Muscle of leg (tissue), 11 donors: ENCODE results near the gene IGF2BP2. TPM values are rescaled to one million over a fixed set of nuclear protein-coding genes. Genes with fewer than 3 reads are reported as not detected.

Experiments
- DNase-seq: peaks from one replicate; pipeline ENCODE4 v3.0.0; 2013
- H3K27ac ChIP-seq: one replicate; pipeline ENCODE4 v1.5.1; 2013; ENCODE audit warnings: mild to moderate bottlenecking, low read length, control low read depth
- H3K27me3 ChIP-seq: one replicate; pipeline ENCODE4 v1.6.1; 2013; ENCODE audit warnings: low read length; ENCODE audit not compliant: control insufficient read depth, insufficient read depth
- H3K36me3 ChIP-seq: one replicate; pipeline ENCODE4 v1.6.1; 2013; ENCODE audit warnings: low read length; ENCODE audit not compliant: control insufficient read depth, insufficient read depth
- H3K4me1 ChIP-seq: one replicate; pipeline ENCODE4 v1.6.1; 2013; ENCODE audit warnings: low read length; ENCODE audit not compliant: control insufficient read depth, insufficient read depth
- H3K4me3 ChIP-seq: one replicate; pipeline ENCODE4 v1.5.1; 2013; ENCODE audit warnings: low read length, control low read depth
- H3K9me3 ChIP-seq: replicated peaks from 2 replicates; pipeline ENCODE4 v1.6.1; 2013; ENCODE audit warnings: low read depth, low read length; ENCODE audit not compliant: control insufficient read depth
- WGBS: methylation state at CpG from one replicate; pipeline ENCODE4 v1.1.5; 2013; ENCODE audit warnings: missing lambda C conversion rate; ENCODE audit not compliant: insufficient coverage; 5-methylcytosine and 5-hydroxymethylcytosine counted together
- polyA plus RNA-seq, 8 donors: library from polyadenylated mRNA; unstranded; fragments of 120-200 nt; gene quantifications; one replicate each; pipeline versions ENCODE4 v1.2.1 to v1.2.3, GENCODE V29; 2013; ENCODE audit warnings: inconsistent platforms in 1 of 8, low replicate concordance in 1 of 8; ENCODE audit not compliant: insufficient read length in 8 of 8, insufficient read depth in 1 of 8
- total RNA-seq: library from RNA; stranded (reverse); fragments of 120-200 nt; gene quantifications from one replicate; pipeline ENCODE4 v1.2.4, GENCODE V29; 2013

IGF2BP2 gene
- total and polyA plus RNA-seq, 9 donors: 32.6 to 59.5 (median 46.1) TPM

- peaks cover 6% of the 10 kb centered on the region for H3K9me3 ChIP-seq
- no CpG with 5 or more reads among the region's 2 CpGs for WGBS
- H3K36me3 ChIP-seq: peaks cover 10% of the 10 kb centered on the region
- no peak for DNase-seq
- H3K4me3 ChIP-seq: no peak overlapping the region
- no peak overlapping the region for H3K27ac ChIP-seq
- peaks cover 21% of the 10 kb centered on the region for H3K4me1 ChIP-seq
- no peaks in the 10 kb centered on the region for H3K27me3 ChIP-seq
These were observed 67.7 kb downstream of the IGF2BP2 start for GRCh38 chr3:185757176-185757575.

GRCh38 chr3:185756477-185756876 lies 68.4 kb downstream of the IGF2BP2 start:
- Histone ChIP-seq H3K36me3 (peaks cover 10% of the 10 kb centered on the region), H3K27ac (no peak overlapping the region), H3K27me3 (no peaks in the 10 kb centered on the region), H3K4me3 (no peak overlapping the region), H3K4me1 (peaks cover 17% of the 10 kb centered on the region), H3K9me3 (peaks cover 6% of the 10 kb centered on the region)
- no CpG with 5 or more reads among the region's 4 CpGs for WGBS
- no peak for DNase-seq

DNA sequence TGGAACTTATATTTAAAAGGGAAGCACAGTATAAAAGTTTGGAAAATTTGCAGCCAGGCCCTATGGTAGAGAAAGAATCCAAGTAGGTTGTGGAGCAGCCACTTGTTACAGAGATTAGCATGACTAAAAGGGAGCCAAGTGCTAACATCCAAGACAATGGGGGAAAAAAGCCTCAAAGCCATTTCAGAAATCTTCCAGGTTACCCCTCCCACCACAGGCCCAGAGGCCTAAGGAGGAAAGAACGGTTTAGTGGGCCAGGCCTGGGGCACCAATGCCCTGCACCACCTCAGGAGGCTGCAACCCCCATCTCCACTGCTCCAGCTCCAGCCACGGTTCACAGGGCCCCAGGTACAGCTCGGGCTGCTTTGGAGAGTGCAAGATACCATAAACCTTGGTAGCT lies 69.9 kb downstream of the IGF2BP2 start:
- no peak overlapping the region for H3K4me3 ChIP-seq

DNA sequence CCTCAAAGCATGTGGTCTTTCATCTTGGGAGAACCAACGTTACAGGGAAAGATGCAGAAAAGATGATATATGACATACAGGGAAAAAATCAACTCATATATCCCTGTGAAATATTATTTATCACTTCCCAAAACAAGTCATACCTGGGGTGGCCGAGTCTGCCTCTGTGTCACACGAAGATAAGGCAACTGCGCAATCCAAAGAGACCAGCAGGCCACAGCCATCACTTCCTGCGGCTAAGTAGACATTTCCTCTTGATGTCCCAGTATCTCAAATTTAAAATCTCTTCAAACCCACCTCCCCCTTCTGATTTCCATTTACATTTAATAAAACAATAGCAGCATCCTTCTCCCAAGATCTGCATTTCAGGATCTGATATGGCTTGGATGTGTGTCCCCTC lies 71.5 kb downstream of the IGF2BP2 start:
- Histone ChIP-seq H3K27ac (no peak overlapping the region), H3K36me3 (peaks cover 10% of the 10 kb centered on the region), H3K4me3 (no peak overlapping the region), H3K9me3 (peaks cover 6% of the 10 kb centered on the region), H3K27me3 (no peaks in the 10 kb centered on the region), H3K4me1 (peaks cover 6% of the 10 kb centered on the region)
- WGBS: 89% methylated on average over 4 of the region's 5 CpGs
- DNase-seq: no peak

More for the DNA sequence above, 69.9 kb downstream of the IGF2BP2 start:
- H3K27ac ChIP-seq: no peak overlapping the region
- peaks cover 9% of the 10 kb centered on the region for H3K4me1 ChIP-seq
- DNase-seq: no peak
- H3K27me3 ChIP-seq: no peaks in the 10 kb centered on the region
- H3K9me3 ChIP-seq: peaks cover 6% of the 10 kb centered on the region
- no CpG with 5 or more reads among the region's 3 CpGs for WGBS
- peaks cover 10% of the 10 kb centered on the region for H3K36me3 ChIP-seq

DNA sequence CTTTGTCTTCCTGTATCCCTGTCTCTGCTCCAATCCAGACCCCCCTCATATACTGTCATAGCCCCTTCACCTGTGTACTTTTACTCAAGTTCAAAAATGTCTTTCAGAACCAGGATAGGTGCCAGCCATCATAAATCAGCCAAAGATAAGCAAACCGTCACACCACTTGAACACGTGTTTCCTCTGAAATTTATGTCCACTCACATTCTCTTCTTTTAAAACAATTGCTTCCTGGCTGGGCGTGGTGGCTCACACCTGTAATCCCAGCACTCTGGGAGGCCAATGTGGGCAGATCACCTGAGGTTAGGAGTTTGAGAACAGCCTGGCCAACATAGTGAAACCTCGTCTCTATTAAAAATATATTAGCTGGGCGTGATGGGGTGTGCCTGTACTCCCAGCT lies 74.1 kb downstream of the IGF2BP2 start:
- no peak for DNase-seq
- Histone ChIP-seq H3K4me1 (peaks cover 8% of the 10 kb centered on the region), H3K36me3 (peaks cover 4% of the 10 kb centered on the region), H3K27me3 (no peaks in the 10 kb centered on the region), H3K27ac (no peak overlapping the region), H3K4me3 (no peak overlapping the region), H3K9me3 (peaks cover 5% of the 10 kb centered on the region)
- 53% methylated on average over 2 of the region's 5 CpGs for WGBS

DNA sequence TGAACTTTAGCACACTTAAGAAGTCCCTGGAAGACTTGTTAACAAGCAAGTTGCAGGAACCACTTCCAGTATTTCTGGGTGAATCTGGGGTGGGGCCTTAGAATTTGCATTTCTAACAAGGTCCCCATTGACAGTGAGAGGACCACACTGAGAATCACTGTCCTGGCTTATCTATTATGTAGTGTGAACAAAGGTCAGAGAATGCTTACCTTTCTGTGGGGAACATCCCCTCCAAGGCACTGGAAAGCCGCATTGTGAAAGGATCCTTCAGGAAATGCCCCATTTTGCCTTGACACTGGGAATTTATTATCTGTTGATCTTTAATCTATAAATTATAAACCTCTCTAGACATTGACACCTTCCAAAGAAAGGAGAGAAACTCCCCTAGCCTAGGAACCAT lies 74.8 kb downstream of the IGF2BP2 start:
- no peaks in the 10 kb centered on the region for H3K27me3 ChIP-seq
- peaks cover 15% of the 10 kb centered on the region for H3K4me1 ChIP-seq
- no peak overlapping the region for H3K27ac ChIP-seq
- H3K4me3 ChIP-seq: no peak overlapping the region
- DNase-seq: no peak
- no peaks in the 10 kb centered on the region for H3K36me3 ChIP-seq
- H3K9me3 ChIP-seq: peaks cover under 1% of the 10 kb centered on the region
- no CpG with 5 or more reads among the region's 1 CpG for WGBS

GRCh38 chr3:185746470-185746869 lies 78.4 kb downstream of the IGF2BP2 start:
- Histone ChIP-seq H3K9me3 (no peaks in the 10 kb centered on the region), H3K36me3 (no peaks in the 10 kb centered on the region), H3K4me1 (peaks cover 17% of the 10 kb centered on the region), H3K27ac (peak overlapping the region; percentile 3), H3K4me3 (no peak overlapping the region), H3K27me3 (no peaks in the 10 kb centered on the region)
- no peak for DNase-seq
- WGBS: no CpG with 5 or more reads among the region's 5 CpGs

DNA sequence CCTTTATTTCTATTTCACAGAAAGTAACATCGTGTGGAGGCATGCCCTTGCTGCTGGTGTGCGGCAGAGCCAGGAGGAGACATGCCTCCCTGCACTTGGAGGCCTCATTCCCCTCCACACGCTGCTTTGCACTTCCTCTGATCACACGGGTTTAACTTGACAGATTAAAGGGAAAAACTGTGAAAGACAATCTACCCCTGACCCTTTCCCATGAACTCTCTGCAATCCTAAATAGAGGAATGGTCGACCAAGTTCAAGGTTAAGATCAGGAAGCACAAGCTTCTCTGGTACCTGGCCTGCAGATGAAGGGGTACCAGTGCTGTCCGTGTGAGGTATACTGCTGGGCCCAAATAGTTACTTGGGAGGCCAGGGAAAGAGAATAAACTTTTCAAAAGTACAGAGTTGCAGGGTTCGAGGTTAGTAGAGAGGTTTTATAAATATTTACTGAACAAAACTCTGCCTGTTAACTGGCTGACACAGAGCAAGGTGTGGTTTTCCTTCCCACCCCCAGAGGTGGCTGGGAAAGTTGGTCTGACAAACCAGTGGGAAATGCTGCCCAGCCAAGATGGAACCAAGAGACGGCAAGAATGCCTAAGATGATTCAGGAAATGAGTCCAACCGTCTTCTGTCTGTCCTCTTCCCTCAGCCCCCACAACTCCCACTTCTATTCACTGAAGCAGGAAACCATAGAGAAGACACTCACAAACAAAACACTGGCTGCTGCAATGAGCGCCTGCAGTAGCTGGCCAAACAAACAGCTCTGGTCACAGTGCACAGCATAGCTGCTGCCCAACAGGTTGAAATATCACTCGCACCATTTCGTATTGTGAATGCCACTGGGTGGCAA lies 79.6 kb downstream of the IGF2BP2 start:
- Histone ChIP-seq H3K27ac (peak overlapping the region; percentile 61), H3K4me3 (no peak overlapping the region), H3K9me3 (no peaks in the 10 kb centered on the region), H3K36me3 (no peaks in the 10 kb centered on the region), H3K4me1 (peaks cover 17% of the 10 kb centered on the region), H3K27me3 (no peaks in the 10 kb centered on the region)
- DNase-seq: peak; percentile 80
- 20% methylated on average over 7 of the region's 12 CpGs for WGBS

GRCh38 chr3:185741586-185741985 lies 83.3 kb downstream of the IGF2BP2 start:
- Histone ChIP-seq H3K36me3 (no peaks in the 10 kb centered on the region), H3K27me3 (no peaks in the 10 kb centered on the region), H3K27ac (no peak overlapping the region), H3K4me1 (peaks cover 27% of the 10 kb centered on the region), H3K9me3 (no peaks in the 10 kb centered on the region), H3K4me3 (no peak overlapping the region)
- 79% methylated on average over 2 of the region's 2 CpGs for WGBS
- DNase-seq: no peak

DNA sequence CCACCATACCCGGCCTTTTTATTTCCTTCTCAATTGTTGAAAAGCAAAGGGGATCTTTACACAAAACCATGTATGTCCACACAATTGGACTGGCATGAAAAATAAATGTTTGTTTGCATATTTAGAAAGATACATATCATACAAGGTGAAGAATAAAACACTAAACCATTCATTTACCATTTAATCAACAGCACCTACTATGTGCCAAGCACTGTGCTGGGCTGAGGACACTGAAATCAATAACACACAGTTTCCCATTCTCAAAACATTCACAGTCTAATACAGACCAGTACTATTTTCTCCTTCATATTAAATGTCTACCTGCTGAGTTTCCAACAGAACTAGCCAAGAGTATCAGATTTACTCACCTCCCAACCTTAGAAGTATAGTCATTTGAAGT lies 84.7 kb downstream of the IGF2BP2 start:
- H3K4me3 ChIP-seq: no peak overlapping the region
- WGBS: no CpG with 5 or more reads among the region's 1 CpG

More for the DNA sequence above, 84.7 kb downstream of the IGF2BP2 start:
- no peak for DNase-seq
- Histone ChIP-seq H3K27ac (no peak overlapping the region), H3K36me3 (no peaks in the 10 kb centered on the region), H3K9me3 (no peaks in the 10 kb centered on the region), H3K4me1 (peaks cover 26% of the 10 kb centered on the region), H3K27me3 (no peaks in the 10 kb centered on the region)
